Activated T-cell treated with anti-CD3 and anti-CD28 coated beads, Interleukin-2, amount 50 U/mL, for 4 hours (primary cell): ENCODE data around the gene BUD31. TPM values are rescaled to one million over a fixed set of nuclear protein-coding genes. Genes with fewer than 3 reads are reported as not detected.

Source experiments
- total RNA-seq, 3 donors: library from RNA; stranded (reverse); gene quantifications; one replicate each; pipeline ENCODE4 v1.2.1, GENCODE V29; 2021

The BUD31 gene
- total RNA-seq, 3 donors from 2014 or later, result 174 to 231 (median 178) TPM

Other genes starting within 250 kb of the BUD31 start
- gene KPNA7, start 200.9 kb upstream of the BUD31 start, total RNA-seq, result not detected
- not detected for gene MYH16, start 136.1 kb upstream of the BUD31 start, total RNA-seq
- gene ARPC1A, start 83.1 kb upstream of the BUD31 start, total RNA-seq, result 10 to 100 TPM; 81.5 to 85.5 (median 81.9) TPM
- 100 to 1,000 TPM; 240 to 282 (median 274) TPM for gene ARPC1B, start 34.2 kb upstream of the BUD31 start, total RNA-seq
- gene PDAP1, start 372 bp upstream of the BUD31 start, total RNA-seq, result 100 to 1,000 TPM; 231 to 255 (median 235) TPM
- 10 to 100 TPM; 11.9 to 15.1 (median 13.9) TPM for gene PTCD1, start 29.8 kb downstream of the BUD31 start, total RNA-seq
- gene CPSF4, start 30.0 kb downstream of the BUD31 start, total RNA-seq, result 10 to 100 TPM; 85.8 to 99.9 (median 86.9) TPM
- 100 to 1,000 TPM; 346 to 393 (median 391) TPM for gene ATP5MF, start 57.2 kb downstream of the BUD31 start, total RNA-seq
- gene ZNF789, start 63.9 kb downstream of the BUD31 start, total RNA-seq, result 1 to 10 TPM; 5.4 to 9.4 (median 7.1) TPM
- 10 to 100 TPM; 32.0 to 38.1 (median 34.8) TPM for gene ZNF394, start 91.3 kb downstream of the BUD31 start, total RNA-seq
- 1 to 10 TPM; 4.9 to 6.4 (median 6.3) TPM for gene ZKSCAN5, start 95.7 kb downstream of the BUD31 start, total RNA-seq
- gene FAM200A, start 143.1 kb downstream of the BUD31 start, total RNA-seq, result 1 to 10 TPM; 6.1 to 6.7 (median 6.6) TPM
- gene ZNF655, start 149.7 kb downstream of the BUD31 start, total RNA-seq, result 10 to 100 TPM; 52.5 to 61.6 (median 59.2) TPM
- gene TMEM225B, start 189.3 kb downstream of the BUD31 start, total RNA-seq, result under 1 TPM in 2 of 3 donors, not detected in 1; 0.38 to 0.71 TPM
- gene ZSCAN25, start 208.0 kb downstream of the BUD31 start, total RNA-seq, result 10 to 100 TPM; 32.9 to 34.4 (median 34.1) TPM